AG04450 (cell line): Measurements from ENCODE around the gene HOXB9. TPM values are rescaled to one million over a fixed set of nuclear protein-coding genes. Genes with fewer than 3 reads are reported as not detected.
A peak's percentile ranks its signal among the peaks of the same experiment; 100 is the strongest.

ENCODE experiments used
- CTCF ChIA-PET: fragments of 300-600, 350-600 bp; formaldehyde crosslinking; extraction: SDS; loops from one replicate; lab custom pipeline; 2022; ENCODE audit warnings: antibody characterized with exemption, inconsistent platforms; lab: Charles Lee
- POLR2A ChIA-PET: fragments of 350-600 bp; formaldehyde crosslinking; extraction: SDS; loops from one replicate; lab custom pipeline; 2021; ENCODE audit warnings: antibody characterized with exemption, inconsistent platforms; lab: Yijun Ruan, JAX
- DNase-seq: peaks from one replicate; pipeline ENCODE4 v3.0.0-alpha.2; 2011; ENCODE audit warnings: low read depth, low spot score
- H3K27ac ChIP-seq: one replicate; pipeline ENCODE4 v1.5.1; 2012; ENCODE audit warnings: low read depth, low read length, control low read depth
- H3K27me3 ChIP-seq: one replicate; pipeline ENCODE4 v1.6.0; 2012; ENCODE audit warnings: low read length; ENCODE audit not compliant: control insufficient read depth, insufficient read depth
- H3K4me3 ChIP-seq: 2 replicates; pipeline ENCODE4 v1.5.1; 2011; ENCODE audit warnings: mild to moderate bottlenecking, low read depth, low read length, control low read depth
- H3K9me3 ChIP-seq: 2 replicates; pipeline ENCODE4 v1.5.1; 2012; ENCODE audit warnings: low read length; ENCODE audit not compliant: control insufficient read depth, insufficient read depth
- polyA plus RNA-seq: library from polyadenylated mRNA; depleted of rRNA; stranded (reverse); fragments of >200 nt; gene quantifications from 2 replicates; pipeline ENCODE4 v1.2.3, GENCODE V29; 2011
- TF ChIP-seq, protein P1 (sequence below): IDR thresholded peaks from 2 replicates; pipeline ENCODE4 v1.5.1; 2011; ENCODE audit warnings: low read depth, low read length, control low read depth, inconsistent platforms

The HOXB9 gene
- polyA plus RNA-seq, 1 experiment = 0.02 TPM

GRCh38 chr17:48612854-48613691 is 13.1 kb downstream of the HOXB9 start:
- H3K9me3 ChIP-seq = no peaks in the 10 kb centered on the region; the same call in 1 of the 2 replicates
- no peak for DNase-seq
- ChIA-PET POLR2A (interaction anchor here (0.8 to 3.0 kb wide), 3 partner anchors 16 to 130 kb away, joined by 3 to 13 read pairs (median 3); no protein-coding TSS in a partner anchor), CTCF (interaction anchor here (0.6 to 4.9 kb wide), 11 partner anchors 14 to 419 kb away, joined by 3 to 35 read pairs (median 4); partner anchors contain the start of gene ATP5MC1)
- H3K27ac ChIP-seq = peak overlapping the region; percentile 31
- TF ChIP-seq, protein P1, sequence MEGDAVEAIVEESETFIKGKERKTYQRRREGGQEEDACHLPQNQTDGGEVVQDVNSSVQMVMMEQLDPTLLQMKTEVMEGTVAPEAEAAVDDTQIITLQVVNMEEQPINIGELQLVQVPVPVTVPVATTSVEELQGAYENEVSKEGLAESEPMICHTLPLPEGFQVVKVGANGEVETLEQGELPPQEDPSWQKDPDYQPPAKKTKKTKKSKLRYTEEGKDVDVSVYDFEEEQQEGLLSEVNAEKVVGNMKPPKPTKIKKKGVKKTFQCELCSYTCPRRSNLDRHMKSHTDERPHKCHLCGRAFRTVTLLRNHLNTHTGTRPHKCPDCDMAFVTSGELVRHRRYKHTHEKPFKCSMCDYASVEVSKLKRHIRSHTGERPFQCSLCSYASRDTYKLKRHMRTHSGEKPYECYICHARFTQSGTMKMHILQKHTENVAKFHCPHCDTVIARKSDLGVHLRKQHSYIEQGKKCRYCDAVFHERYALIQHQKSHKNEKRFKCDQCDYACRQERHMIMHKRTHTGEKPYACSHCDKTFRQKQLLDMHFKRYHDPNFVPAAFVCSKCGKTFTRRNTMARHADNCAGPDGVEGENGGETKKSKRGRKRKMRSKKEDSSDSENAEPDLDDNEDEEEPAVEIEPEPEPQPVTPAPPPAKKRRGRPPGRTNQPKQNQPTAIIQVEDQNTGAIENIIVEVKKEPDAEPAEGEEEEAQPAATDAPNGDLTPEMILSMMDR = peak; percentile 38
- H3K27me3 ChIP-seq = peaks cover 45% of the 10 kb centered on the region
- H3K4me3 ChIP-seq = peak overlapping the region; percentile 67

DNA sequence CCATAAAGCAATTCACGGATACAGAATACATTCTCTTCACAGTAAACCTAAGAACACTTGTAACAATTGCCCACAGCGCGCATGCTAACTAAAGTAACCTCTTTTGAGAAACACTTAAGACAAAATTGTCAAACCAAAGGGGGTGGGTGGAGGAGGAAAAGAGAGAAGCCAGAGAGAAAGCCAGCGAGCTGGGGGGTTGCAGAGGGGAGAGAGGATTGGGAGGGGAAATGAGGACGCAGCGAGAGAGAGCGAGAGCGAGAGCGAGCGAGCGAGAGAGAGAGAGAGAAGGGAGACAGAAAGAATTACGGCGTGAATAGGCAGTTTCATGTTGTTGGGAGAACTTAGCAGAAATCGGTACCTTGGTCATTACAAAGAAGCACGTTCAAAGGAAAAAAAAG is 13.7 kb downstream of the HOXB9 start:
- TF ChIP-seq, protein P1 = no peak
- Histone ChIP-seq H3K4me3 (peak overlapping the region; percentile 67), H3K27me3 (peaks cover 39% of the 10 kb centered on the region), H3K9me3 (no peaks in the 10 kb centered on the region; the same call in 1 of the 2 replicates), H3K27ac (peak overlapping the region; percentile 31)
- DNase-seq = no peak
- CTCF ChIA-PET = interaction anchor here (0.8 to 4.9 kb wide), 10 partner anchors 14 to 419 kb away, joined by 3 to 35 read pairs (median 4); partner anchors contain the start of gene ATP5MC1
- POLR2A ChIA-PET = interaction anchor here (1.0 to 3.0 kb wide), 2 partner anchors 15 to 129 kb away, joined by 3 to 13 read pairs; no protein-coding TSS in a partner anchor

GRCh38 chr17:48611681-48612455 is 14.3 kb downstream of the HOXB9 start:
- POLR2A ChIA-PET = interaction anchor here (3.0 kb wide), 1 partner anchor 15 kb away, joined by 13 read pairs; no protein-coding TSS in a partner anchor
- Histone ChIP-seq H3K27ac (peak overlapping the region; percentile 80), H3K9me3 (no peaks in the 10 kb centered on the region; the same call in 1 of the 2 replicates), H3K27me3 (peaks cover 33% of the 10 kb centered on the region), H3K4me3 (peak overlapping the region; percentile 67)
- TF ChIP-seq, protein P1 = no peak
- CTCF ChIA-PET = interaction anchor here (1.8 to 4.9 kb wide), 2 partner anchors 24 to 277 kb away, joined by 8 to 35 read pairs; no protein-coding TSS in a partner anchor
- DNase-seq = no peak

GRCh38 chr17:48611213-48611612 is 14.9 kb downstream of the HOXB9 start:
- TF ChIP-seq, protein P1 = no peak
- POLR2A ChIA-PET = no interaction called here
- peak overlapping the region; percentile 80 for H3K27ac ChIP-seq
- H3K9me3 ChIP-seq = no peaks in the 10 kb centered on the region; the same call in 1 of the 2 replicates
- no peak for DNase-seq
- H3K4me3 ChIP-seq = peak overlapping the region; percentile 67
- H3K27me3 ChIP-seq = peaks cover 27% of the 10 kb centered on the region
- CTCF ChIA-PET = no interaction called here
